Esophagus (tissue), 2 donors: ENCODE data around the gene ADIPOR2. TPM values are rescaled to one million over a fixed set of nuclear protein-coding genes. Genes with fewer than 3 reads are reported as not detected.

Experiments
- H3K27ac ChIP-seq, 2 donors: one replicate each; pipeline ENCODE4 v1.5.1; 2013; ENCODE audit warnings: low read depth in 2 of 2, mild to moderate bottlenecking in 2 of 2, inconsistent platforms in 1 of 2, low read length in 1 of 2, moderate library complexity in 1 of 2
- H3K27me3 ChIP-seq, 2 donors: one replicate each; pipeline ENCODE4 v1.6.1; 2013; ENCODE audit warnings: low read length in 2 of 2, control low read depth in 1 of 2, mild to moderate bottlenecking in 1 of 2; ENCODE audit not compliant: insufficient read depth in 2 of 2, control insufficient read depth in 1 of 2
- H3K36me3 ChIP-seq, 2 donors: one replicate each; pipeline ENCODE4 v1.6.1; 2013; ENCODE audit warnings: low read length in 1 of 2; ENCODE audit not compliant: control insufficient read depth in 2 of 2, insufficient read depth in 2 of 2
- H3K4me1 ChIP-seq, 2 donors: one replicate each; pipeline ENCODE4 v1.6.1; 2013; ENCODE audit warnings: low read length in 1 of 2; ENCODE audit not compliant: control insufficient read depth in 2 of 2, insufficient read depth in 2 of 2
- H3K4me3 ChIP-seq, 2 donors: one replicate each; pipeline ENCODE4 v1.5.1; 2013; ENCODE audit warnings: low read length in 2 of 2, mild to moderate bottlenecking in 2 of 2, low read depth in 1 of 2, moderate library complexity in 1 of 2
- H3K9me3 ChIP-seq, 2 donors: one replicate each; pipeline ENCODE4 v1.6.1; 2013; ENCODE audit warnings: mild to moderate bottlenecking in 2 of 2, low read depth in 1 of 2, low read length in 1 of 2, moderate library complexity in 1 of 2; ENCODE audit not compliant: control insufficient read depth in 2 of 2, insufficient read depth in 1 of 2
- WGBS, 2 donors: extraction: QIAGEN DNeasy Blood & Tissue Kit; methylation state at CpG; one replicate each; pipeline ENCODE4 v1.1.7; 2013; 5-methylcytosine and 5-hydroxymethylcytosine counted together
- polyA plus RNA-seq, 2 donors: library from polyadenylated mRNA; stranded (reverse); fragments of 200-250 nt; gene quantifications; one replicate each; pipeline ENCODE4 v1.2.3, GENCODE V29; 2013
- donor health status: healthy with polysubstance abuse.
- donor health status: Bipolar disorder and iron deficiency.

Gene ADIPOR2
- polyA plus RNA-seq, 2 donors, result 29.9 to 33.7 TPM

- no peaks in the 10 kb centered on the region for H3K9me3 ChIP-seq
- H3K4me3 ChIP-seq, result no peak overlapping the region
- no peaks in the 10 kb centered on the region for H3K36me3 ChIP-seq
- H3K27me3 ChIP-seq, result no peaks in the 10 kb centered on the region
- peaks cover 2 to 6% of the 10 kb centered on the region in 2 donors for H3K4me1 ChIP-seq
- WGBS, 2 donors, result 71 to 82% methylated on average over 12 of the region's 12 CpGs
- no peak overlapping the region for H3K27ac ChIP-seq
Measured at GRCh38 chr12:1799882-1800400, 109.1 kb downstream of the ADIPOR2 start.

- H3K27ac ChIP-seq, result no peak overlapping the region
- WGBS, 2 donors, result 65 to 66% methylated on average over 14 of the region's 14 CpGs
- no peaks in the 10 kb centered on the region for H3K27me3 ChIP-seq
- peaks cover 2 to 6% of the 10 kb centered on the region in 2 donors for H3K4me1 ChIP-seq
- no peaks in the 10 kb centered on the region for H3K9me3 ChIP-seq
- no peak overlapping the region for H3K4me3 ChIP-seq
- H3K36me3 ChIP-seq, result no peaks in the 10 kb centered on the region
Measured at GRCh38 chr12:1800401-1801302, 109.8 kb downstream of the ADIPOR2 start.

- Histone ChIP-seq H3K9me3 (no peaks in the 10 kb centered on the region), H3K36me3 (no peaks in the 10 kb centered on the region), H3K4me1 (peaks cover 2 to 6% of the 10 kb centered on the region in 2 donors), H3K4me3 (no peak overlapping the region), H3K27me3 (no peaks in the 10 kb centered on the region), H3K27ac (no peak overlapping the region)
- 64 to 66% methylated on average over 16 of the region's 16 CpGs for WGBS, 2 donors
Measured at GRCh38 chr12:1801303-1801975, 110.6 kb downstream of the ADIPOR2 start.

DNA sequence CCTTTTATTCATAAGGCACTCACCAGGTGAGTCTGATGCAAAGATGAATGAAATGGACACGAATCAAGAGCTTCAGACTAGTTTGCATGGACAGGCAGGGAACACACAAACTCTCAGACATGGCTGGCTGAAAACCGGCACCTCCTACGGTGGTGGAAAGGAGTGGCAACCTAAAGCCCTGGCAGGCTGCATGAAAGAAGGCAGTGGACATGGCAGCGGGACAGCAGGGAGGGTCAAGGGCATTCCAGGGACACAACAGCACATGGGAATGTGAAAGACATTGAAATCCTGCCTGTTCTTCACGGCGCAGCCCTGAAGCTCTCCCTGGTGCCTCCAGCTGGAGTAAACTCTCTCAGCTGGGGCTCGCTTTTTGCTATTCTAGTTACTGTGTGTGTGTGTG is 112.9 kb downstream of the ADIPOR2 start:
- H3K27ac ChIP-seq, result no peak overlapping the region
- H3K9me3 ChIP-seq, result no peaks in the 10 kb centered on the region
- H3K36me3 ChIP-seq, result no peaks in the 10 kb centered on the region
- H3K4me1 ChIP-seq, result no peaks in the 10 kb centered on the region
- H3K4me3 ChIP-seq, result no peak overlapping the region
- H3K27me3 ChIP-seq, result no peaks in the 10 kb centered on the region
- 88 to 91% methylated on average over 7 of the region's 7 CpGs for WGBS, 2 donors

DNA sequence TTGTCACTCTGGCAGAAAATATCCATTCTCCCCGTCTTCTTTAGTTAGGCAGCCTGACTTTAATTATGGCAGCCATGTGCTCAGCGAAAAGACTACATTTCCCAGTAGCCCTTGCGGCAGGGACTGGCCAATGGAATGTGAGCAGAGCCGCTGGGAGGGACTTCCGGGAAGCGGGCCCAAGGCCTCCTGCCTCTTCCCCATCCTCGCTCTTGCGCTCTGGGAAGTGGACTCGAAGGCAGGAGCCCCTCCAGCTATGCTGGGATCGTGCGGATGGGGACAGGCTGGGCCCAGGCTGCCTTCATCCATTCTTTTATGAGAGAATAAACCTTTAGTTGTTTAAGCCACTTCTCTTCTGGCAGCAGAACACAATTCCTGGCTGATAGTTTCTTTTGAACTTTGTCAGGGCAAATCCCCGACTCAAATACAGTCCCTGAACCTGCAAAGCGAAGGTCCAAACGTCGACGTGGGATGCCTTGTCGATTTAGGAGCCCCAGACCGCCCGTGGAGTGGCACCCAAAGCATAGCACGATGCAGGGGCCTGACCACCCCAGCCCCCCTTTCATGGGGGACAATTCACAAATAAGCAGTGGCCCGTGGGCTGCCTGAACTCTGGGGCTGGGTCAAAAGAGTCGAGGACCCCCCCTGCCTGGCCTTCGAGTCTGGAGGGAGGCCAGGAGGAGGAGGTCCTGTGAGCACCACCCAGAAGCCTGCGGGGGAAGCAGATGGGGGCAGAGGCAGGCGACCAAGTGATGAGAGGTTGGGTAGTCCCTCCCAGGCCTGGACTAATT is 113.9 kb downstream of the ADIPOR2 start:
- Histone ChIP-seq H3K27ac (no peak overlapping the region), H3K36me3 (no peaks in the 10 kb centered on the region), H3K4me3 (no peak overlapping the region), H3K27me3 (no peaks in the 10 kb centered on the region), H3K4me1 (no peaks in the 10 kb centered on the region), H3K9me3 (no peaks in the 10 kb centered on the region)
- 59% methylated on average over 25 of the region's 25 CpGs for WGBS, 2 donors

GRCh38 chr12:1805441-1806081 is 114.7 kb downstream of the ADIPOR2 start:
- Histone ChIP-seq H3K4me1 (no peaks in the 10 kb centered on the region), H3K4me3 (no peak overlapping the region), H3K36me3 (no peaks in the 10 kb centered on the region), H3K27ac (no peak overlapping the region), H3K9me3 (no peaks in the 10 kb centered on the region), H3K27me3 (no peaks in the 10 kb centered on the region)
- WGBS, 2 donors, result 89 to 94% methylated on average over 16 of the region's 16 CpGs

DNA sequence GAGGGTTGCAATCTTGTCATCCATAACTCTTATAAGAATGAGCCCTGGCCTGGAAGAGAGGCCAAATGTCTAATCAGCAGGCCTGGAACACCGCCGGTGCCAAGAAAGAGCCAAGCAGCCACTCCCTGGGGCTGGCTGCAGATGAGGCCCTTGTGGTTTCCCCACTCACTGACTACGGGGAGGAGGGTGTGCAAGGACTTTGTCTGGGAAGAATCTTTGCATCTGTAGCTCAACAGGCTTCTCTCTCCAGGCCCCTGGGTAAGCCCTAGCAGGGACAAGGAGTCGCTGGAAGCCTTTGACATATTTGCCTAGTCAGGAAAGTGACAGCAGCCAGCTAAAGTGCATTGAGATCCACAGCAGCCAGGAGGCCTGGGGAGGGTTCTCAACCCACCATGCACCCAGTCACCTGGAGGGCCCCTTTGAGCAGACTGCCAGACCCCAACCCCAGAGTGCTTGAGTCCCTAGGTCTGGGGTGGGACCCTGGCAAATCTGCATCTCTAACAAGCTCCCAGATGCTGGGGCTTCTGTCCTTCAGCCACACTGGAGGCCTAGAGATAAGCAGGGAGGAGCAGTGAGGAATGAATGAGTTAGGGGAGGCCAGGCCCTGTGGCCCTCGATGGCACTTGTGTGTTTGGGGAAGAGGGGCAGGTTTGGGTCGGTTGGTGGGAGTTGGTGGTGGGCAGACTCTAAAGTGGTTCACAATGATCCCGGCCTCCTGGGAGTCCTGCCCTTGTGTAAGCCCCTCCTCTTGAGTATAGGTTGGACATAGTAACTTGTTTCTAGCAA is 115.6 kb downstream of the ADIPOR2 start:
- 61 to 62% methylated on average over 7 of the region's 7 CpGs for WGBS, 2 donors
- H3K4me1 ChIP-seq, result no peaks in the 10 kb centered on the region
- H3K4me3 ChIP-seq, result no peak overlapping the region
- H3K36me3 ChIP-seq, result no peaks in the 10 kb centered on the region
- H3K27ac ChIP-seq, result no peak overlapping the region
- H3K27me3 ChIP-seq, result no peaks in the 10 kb centered on the region
- no peaks in the 10 kb centered on the region for H3K9me3 ChIP-seq

DNA sequence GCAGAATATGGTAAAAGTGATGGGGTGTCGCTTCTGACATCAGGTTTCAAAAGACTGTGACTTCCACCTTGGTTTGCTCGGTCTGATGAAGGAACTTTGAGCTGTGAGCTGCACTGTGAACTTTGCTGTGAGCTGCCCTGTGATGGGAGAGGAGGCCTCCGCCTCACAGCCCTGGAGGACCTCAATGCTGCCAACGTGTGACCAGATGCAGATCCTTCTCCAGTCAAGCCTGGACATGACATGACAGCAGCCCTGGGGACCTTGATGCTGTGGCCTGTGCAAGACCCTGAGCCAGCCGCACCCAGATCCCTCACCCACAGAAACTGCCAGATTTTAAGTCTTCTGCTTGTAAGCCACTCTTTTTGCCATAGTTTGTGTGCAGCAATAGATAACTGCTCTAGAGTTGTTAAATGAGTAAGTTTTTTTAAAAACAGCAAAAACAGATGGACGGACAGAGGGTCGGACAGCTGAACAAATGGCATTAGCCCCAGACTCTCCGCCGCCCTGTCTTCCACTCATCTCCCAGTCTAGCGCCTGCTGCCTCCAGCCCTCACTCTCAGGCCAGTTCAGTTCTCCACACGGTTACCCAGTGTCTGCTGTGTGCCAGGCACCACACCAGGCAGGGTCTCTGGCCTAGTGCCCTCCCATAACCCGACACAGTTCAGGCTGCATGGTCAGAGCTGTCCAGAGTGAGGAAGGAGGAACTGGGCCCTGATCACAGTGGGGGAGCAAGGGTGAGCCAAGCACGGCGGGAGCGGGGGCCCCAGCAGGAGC is 116.4 kb downstream of the ADIPOR2 start:
- no peaks in the 10 kb centered on the region for H3K9me3 ChIP-seq
- no peak overlapping the region for H3K27ac ChIP-seq
- 84 to 89% methylated on average over 15 of the region's 15 CpGs for WGBS, 2 donors
- no peaks in the 10 kb centered on the region for H3K4me1 ChIP-seq
- H3K4me3 ChIP-seq, result no peak overlapping the region
- H3K27me3 ChIP-seq, result no peaks in the 10 kb centered on the region
- no peaks in the 10 kb centered on the region for H3K36me3 ChIP-seq
